Femur (tissue), 1 donor: ENCODE measurements around the gene SH3BP4.
"Not testable (repeated sequence)": the region's sequence is repeated elsewhere in the genome, so short reads cannot be mapped to it uniquely, and the experiment has no call there.

Experiments used
- DNase-seq: peaks from one replicate; pipeline ENCODE4 v3.0.0-alpha.2; 2017

SH3BP4 gene

DNA sequence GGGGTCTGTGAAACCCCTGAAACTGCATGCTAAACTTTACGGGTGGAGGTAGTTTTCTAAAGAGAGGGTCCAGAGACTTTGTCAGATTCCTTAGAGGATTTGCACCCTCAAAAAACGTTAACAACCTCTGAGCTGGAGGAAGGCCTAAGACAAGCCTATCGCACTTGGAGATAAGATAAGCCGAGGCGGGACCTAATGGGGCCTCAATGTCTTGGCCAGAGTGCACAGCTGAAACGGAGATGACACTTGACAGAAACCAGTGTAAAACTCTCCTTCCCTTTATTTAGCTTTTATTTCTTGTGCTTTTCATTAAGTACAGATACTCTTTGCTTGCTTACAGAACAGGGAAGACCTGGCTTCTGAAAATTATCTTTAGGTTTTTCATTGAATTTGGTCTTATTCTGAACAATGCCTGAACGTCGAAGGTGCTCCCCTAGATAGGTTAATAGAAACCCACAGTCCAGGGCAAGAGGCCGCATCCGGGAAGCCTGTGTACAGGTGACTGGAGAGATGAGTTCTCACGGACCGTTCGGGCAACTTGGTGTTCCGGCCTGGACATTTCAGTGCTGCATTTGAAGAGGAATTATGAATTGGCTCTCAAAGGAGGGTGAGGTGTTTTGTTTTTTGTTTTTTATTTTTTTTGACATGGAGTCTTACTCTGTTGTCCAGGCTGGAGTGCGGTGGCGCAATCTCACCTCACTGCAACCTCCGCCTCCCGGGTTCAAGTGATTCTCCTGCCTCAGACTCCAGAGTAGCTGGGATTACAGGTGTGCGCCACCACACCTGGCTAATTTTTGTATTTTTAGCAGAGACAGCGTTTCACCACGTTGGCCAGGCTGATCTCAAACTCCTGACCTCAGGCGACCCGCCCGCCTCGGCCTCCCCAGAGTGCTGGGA, 49.7 kb downstream of the SH3BP4 start:
- DNase-seq: no peak

DNA sequence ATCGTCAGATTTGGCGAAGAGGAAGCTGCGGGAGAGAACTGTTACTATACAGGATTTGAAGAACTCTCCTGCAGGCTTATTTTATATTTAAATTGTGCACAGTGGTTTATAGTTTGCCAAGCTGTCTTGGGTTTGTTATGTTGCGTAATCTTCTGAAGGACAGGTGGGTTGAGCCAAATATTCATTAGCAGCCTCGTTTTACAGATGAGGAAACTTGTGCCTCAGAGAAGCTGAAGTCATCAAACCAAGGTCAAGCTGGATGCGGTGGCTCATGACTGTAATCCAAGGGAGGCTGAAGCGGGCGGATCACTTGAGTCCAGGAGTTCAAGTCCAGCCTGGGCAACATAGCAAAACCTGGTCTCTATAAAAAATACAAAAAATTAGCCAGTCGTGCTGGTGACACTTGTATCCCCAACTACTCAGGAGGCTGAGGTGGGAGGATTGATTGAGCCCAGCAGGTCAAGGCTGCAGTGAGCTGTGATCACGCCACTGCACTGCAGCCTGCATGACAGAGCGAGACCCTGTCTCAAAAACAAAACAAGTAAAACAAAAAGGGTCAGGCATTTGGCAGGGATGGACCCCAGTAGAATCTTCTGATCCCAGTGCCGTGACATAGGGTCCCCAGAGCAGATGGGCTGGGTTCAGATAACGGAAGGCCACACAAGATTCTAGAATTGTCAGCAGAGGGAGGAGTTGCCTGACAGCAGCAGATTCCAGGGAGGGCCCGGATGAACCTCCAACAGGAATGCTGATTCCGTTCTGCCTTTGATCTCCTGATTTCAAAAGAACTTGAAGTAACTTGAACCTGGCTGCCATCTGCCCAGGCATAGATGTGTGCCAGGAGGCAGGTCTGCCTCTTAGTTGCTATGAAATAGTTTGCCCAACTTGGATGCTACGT, 50.6 kb downstream of the SH3BP4 start:
- no peak for DNase-seq

DNA sequence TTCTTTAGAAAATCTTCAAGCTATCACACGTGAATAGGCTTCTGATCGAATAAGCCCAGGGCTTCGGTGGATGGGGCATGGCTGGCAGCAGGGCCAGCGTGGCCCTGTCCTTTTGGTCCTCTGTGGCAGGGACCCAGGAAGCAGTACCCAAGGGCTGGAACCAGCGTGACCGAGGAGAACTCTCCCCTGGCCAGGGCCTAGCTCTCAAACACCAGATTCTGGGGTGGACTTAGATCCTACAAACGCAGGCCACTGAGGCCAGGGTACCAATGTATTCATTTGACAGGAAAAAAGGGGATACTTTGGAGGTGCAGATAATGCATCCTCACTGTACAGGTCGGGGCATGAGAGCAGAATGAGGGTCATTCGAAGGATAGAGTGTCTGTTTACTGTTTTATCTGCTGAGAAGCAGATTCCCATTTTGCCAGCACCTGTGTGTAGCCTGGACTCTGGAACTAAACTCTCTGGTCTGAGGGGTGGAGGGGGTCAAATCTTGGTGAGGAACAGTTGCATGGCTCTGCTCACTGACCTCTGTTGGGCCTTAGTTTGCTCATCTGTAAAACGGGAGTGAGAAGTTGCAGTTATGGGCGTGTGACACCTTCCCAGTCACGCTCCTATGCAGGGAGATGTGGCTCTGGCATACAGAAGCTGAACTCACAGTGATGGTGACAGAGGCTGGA, 51.4 kb downstream of the SH3BP4 start:
- DNase-seq: no peak

DNA sequence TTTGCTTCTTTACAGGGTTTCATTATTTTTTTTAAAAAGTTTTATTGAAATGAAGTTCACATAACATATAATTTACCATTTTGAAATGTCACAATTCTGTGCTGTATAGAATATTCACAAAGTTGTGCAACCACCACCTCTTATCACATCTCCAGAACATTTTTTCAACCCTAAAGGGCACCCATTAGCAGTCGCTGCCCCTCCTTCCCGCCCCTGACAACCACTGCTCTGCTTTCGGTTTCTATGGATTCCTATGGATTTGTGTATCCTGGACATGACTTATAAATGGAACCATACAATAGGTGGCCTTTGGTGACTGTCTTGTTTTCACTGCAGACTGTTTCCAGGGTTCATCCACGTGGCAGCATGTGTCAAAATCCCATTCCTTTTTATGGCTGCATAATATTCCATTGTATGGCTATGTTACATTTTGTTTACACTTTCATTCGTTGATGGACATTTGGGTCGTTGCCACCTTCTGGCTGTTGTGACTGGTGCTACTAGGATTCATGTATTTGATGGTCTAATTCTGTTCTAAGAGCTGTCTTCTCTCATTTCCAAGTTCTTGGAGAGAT, 52.6 kb downstream of the SH3BP4 start:
- DNase-seq: no peak

DNA sequence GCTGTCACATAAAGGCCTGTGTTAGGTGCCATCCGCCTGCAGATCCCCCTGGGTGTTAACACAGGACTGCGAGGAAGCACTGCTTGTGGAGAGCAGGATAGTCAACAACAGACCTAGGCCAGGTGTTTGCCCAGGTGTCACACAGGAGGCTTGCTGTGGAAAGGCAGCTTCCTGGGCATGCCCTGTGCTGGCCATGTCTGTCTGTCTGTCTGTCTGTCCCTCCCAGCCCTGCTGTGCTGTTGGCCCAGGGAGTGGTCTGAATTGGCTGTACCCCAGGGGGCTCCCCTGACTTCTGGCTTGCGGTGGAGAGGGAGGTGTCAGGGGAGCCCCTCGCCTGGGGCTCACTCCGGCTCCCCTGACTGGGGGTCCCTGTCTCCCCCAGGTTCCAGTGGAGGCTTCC, 53.2 kb downstream of the SH3BP4 start:
- DNase-seq: no peak

DNA sequence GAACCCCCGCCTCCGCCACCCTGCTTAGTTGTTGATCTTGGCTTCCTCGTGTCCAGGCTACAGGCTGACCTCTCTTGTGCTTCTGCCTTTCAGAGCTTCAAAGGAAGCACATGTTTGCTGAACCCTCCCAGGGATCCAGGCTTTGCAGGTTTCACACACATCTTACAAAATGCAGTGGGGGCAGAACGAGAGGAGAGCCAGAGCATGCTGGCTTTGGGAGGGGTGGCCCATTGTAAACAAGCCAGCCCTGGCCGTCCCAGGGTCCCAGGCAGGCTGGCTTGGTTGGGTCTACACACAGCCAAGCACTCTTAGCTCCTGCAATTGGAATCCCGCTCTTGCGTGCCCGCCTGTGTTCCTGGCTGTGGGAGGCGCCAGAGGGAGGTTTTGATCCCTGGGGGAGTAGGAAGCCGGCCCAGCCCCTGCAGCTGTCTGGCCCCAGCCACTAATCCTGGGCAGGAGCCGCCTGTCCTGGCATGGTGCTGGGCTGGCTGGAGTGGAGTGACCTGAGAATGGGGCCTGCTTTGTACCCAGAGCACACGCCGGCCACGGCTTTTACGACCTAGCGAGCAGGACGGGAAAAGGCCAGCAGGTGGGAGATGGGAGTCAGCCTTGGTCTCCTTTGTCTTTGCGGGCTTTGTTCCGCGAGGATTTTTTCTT, 53.9 kb downstream of the SH3BP4 start:
- peak; percentile 83 for DNase-seq

DNA sequence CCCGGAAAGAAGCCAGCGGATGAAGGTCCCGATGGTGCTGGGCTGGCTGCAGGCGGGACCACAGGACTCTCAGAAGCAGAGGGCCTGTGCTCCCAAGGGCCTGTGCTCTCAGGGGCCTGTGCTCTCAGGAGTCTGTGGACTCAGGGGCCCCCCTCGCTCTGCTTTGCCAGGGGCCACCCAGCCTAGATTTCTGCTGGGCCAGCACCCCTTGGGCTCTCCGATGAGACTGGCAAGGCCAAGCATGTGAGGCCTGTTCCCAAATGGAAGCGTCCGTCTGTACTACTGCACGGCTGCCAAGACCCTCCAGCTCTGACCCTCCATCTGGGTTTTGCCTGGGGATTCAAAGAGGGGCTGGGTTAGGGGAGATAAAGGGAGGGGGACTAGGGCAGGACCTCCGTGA, 54.6 kb downstream of the SH3BP4 start:
- DNase-seq: no peak

DNA sequence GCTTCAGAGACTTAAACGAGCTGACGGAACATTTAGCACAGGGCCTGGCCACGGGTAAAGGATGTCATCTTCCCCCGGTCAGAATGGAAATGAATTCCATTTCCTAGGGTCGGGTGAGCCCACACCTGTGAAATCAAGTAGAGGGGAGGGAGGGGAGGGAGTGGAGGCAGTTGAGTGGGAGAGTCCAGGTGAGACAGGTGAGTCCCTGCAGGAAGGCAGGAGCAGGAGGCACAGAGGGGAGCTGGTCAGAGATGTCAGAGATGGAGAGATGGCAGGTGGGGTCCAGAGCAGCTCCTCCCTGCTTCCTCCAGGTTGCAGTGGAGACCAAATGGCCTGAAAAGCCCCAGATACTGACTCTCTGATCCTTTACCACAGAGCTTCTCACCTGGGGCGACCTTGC, 55.2 kb downstream of the SH3BP4 start:
- DNase-seq: no peak

DNA sequence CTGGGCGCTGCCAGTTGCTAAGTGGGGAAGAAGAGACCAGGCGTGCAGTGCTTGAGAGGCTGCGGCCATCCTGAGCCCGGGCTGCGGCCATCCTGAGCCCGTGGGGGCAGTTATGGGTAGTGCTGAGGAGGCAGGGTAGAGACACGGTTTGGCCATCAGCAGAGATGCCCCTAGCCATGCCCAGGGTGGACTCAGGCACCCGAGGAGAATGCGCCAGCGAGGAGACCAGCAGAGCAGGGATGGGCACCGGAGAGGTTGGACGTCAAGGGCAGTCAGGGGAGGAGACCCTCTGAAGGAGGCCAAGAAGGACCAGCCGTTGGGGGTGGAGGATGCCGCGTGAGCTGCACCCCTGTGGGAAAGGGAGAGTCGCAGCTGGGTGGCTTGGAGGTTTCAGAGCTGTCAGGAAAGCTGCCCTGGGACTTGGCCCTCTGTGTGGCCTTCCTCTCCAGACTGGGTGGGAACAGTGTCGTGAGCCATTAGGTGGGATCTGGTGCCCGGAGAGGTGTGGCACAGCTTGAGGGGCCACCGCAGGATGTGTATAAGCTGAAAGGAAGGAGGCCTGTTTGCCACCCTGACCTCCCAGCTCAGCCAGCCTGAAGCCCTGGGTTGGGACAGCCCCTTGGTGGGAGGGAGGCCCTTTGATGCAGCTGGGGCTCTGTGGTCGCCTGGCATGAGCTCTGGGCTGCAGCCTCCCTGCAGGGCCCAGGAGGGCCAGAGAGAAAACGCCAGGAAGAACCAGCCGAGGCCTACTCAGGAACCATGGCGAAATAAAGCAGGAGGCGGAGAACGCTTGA, 56.0 kb downstream of the SH3BP4 start:
- DNase-seq: no peak

DNA sequence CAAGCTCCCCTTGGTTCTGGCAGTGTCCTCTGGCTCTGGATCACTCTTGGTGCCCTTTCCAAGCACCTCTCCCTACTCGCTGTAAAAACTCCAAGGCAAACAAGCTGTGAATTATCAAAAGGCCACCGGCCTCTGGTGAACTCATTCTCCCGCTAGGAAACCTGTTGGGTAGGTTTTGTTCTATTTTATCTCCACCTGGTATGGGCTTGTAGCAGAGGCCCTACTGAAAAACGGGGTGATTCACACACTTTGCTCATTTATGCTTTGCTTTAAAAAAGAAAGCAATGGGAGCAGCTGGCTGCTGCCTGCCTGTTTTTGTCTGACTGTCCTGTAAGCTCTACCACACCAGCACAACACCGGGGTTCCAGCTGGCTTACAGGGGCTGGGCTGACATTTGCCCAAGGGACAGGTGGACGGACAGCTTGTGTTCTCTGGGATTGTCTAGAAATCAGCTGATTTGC, 56.8 kb downstream of the SH3BP4 start:
- DNase-seq: no peak

DNA sequence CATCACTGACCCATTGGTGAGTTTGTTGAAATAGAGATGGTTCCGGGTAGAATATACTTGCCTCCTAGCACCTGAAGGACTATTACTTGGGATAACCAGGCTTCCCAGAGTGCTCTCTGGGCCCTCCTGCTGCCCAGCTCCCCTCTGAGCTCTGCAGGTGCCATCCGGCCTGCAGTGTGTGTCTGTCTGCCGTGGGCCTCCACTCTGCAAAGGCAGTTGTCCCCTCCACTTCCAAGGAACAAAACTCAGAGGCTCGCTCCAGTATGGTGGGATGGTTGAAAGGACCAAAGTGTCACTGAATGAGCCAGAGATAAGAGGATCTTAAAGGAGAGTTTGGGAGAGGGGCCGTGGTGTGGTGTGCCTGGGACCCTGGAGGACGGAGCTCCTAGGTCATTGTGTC, 57.3 kb downstream of the SH3BP4 start:
- no peak for DNase-seq

DNA sequence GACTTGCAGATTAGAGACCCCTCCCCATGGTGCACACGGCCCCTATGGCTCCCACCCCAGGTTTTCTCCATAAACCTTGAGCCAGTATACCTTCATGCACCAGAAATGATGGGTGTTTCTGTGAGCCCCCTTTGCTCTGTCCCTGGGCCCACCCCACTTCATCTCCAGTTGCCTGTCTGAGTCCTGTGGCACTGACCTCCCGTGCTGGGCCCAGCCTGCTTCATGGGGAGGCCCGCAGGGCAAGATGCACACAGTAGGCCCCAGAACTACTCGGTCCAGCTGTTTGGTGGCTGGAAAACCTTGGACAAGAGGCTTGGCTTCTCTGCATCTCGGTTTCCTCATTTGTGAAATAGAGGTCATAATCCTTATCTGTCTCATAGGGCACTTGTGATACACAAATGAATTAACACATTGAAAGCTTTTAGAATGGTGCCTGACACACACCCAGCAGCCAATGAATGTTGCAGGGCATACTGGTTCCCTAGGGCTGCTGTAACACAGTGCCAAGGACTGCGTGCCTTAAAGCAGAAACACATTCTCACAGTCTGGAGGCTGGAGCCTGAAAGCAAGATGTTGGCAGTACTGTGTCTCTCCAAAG, 58.4 kb downstream of the SH3BP4 start:
- no peak for DNase-seq

DNA sequence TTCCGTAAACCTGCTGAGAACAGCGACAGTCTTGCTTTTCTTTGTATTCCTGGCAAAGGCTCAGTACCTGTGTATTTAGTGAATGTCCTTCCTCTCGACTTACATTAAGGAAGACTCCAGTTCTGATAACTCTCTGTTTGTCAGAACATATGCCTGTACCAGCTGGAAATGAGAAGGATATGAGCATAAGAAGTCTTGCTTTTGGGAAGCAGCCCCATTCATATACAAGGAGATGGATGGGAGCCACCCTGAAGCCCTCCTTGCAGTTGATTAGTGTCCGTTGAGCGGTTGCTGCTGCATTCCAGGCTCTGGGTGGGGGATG, 59.8 kb downstream of the SH3BP4 start:
- DNase-seq: no peak

DNA sequence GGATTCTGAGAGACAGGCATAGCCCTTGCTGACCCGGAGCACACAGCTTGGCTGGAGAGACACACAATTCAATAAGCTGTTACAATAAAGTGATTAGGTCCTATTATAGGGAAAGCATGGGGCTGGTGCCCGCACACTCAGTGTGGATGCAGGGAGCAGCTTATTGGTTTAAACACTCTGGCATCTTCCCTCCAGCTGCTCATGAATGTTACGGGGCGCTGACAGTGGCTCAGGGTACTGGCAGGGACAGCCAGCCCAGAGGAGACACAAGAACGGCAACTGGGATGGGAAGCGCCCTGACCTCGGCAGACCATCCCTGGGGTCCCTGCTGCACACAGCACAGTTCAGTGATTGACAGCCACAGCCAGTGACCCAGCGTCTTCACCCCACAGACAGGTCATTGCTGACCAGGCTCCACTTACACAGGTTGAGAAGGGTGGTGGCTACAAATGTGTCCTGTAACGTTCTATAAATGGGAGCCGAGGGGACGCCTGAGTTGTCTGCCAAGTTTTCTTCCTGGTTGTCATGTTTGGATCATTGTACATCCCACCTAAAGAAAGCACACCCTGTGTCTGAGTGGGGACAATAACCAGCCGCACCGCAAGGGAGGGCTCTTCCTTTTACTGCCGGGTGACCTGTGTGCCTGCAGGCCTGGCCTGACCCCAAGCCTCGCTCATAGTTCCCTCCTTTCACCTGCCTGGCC, 60.3 kb downstream of the SH3BP4 start:
- DNase-seq: peak; percentile 55

DNA sequence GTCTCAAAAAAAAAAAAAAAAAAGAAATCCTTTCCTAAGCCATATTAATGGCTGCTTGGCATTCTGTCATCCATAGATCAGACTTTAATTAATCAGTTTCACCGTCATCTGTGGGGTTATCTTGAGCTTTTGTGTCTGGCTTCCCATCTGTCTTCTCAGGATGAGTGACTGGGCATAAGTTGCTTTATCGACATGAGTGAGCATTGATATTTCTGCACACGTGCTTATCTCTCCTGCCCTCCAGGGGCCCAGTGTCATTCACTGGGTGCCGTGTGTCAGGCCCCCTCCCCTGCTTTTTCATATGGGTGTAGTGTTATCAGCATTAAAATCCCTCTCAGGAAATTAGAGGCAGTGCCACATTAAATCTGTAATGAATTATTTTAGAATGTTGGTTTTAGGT, 65.6 kb downstream of the SH3BP4 start:
- DNase-seq: no peak

DNA sequence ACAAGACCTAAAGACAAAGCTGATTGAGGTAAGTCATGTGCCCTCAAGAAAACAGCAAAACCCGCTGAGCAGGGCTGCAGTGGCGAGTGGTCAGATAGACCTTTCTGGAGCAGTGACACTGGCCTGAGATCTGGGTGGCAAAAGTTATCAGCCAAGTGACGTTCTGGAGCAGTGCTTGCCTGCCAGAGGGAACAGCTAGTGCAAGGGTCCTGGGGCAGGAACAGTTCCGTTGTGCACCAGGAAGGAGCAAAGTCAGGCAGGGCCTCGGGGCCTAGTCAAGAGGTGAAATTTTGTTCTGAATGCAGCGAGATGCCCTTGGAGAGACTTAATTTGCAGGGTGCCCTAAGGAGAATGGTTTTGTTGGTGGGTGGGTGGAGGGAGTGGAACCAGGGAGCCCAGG, 67.0 kb downstream of the SH3BP4 start:
- no peak for DNase-seq

DNA sequence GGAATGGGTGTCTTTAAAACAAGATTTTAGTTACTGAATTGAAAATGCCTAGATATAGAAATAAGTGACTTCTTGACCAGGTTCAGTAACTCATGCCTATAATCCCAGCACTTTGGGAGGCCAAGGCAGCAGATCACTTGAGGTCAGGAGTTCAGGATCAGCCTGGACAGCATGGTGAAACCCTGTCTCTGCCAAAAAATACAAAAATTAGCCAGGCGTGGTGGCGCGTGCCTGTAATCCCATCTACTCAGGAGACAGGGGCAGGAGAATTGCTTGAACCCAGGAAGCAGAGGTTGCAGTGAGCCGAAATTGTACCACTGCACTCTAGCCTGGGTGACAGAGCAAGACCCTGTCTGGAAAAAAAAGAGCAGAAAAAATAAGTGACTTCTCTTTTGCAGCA, 68.3 kb downstream of the SH3BP4 start:
- DNase-seq: not testable (repeated sequence)

DNA sequence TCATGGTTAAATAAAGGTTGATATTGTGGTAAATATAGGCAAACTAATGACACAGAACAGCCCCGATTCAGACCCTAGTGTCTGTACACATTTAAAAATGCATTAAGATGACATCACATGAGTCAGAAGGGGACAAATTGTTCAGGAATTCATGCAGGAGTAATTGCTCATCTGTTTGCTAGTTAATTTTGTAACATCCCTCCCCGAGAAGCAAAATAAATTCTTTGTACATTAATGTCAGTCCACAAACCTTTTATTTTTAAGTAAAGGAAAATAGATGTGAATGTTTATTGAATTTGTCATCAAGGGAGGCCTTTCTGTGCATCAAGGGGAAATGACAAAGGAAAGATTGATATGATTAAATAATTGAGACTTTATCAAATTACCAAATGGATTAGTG, 69.9 kb downstream of the SH3BP4 start:
- no peak for DNase-seq

DNA sequence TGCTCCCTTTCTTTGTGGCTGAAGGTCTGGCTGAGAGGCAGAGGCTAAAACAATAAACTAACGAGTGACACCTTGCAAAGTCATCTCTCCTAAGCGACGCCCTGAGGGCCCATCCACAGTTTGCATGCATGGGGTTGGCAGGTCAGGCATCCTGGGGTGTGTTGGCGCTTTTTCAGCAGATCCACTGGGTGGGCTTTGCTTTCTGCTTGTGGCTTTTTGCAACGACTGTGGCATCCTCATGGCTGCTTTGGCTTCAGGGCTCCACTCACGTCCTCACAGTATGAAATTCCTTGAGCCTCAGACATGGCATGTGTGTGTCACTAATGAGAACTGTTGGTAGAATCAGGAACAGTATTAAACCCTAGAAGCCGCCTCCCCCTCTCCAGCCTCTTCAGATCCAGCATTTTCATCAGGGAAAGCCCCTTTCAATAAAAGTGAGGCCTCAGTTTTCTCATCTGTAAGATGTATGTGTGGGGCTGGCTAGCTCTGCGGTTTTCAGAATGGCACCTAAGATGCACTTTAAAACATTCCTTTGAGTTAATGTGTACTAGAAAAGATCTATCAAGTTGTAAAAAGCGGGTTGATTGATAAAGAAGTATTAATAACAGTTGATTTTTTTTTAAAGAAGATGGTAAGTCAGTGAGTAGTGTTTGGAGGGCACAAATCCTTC, 72.5 kb downstream of the SH3BP4 start:
- DNase-seq: no peak
